NCI-H2171 treated with DMSO at 0.1 percent for 48 hours (cell line): Measurements from ENCODE around the gene ZNF827.

Experiments
- DNase-seq: peaks from one replicate; lab custom pipeline; 2025; lab: John Stamatoyannopoulos, UW

Gene ZNF827

GRCh38 chr4:145887241-145887991 is 51.2 kb downstream of the ZNF827 start:
- no peak for DNase-seq

GRCh38 chr4:145886871-145887240 is 51.8 kb downstream of the ZNF827 start:
- DNase-seq, result no peak

- DNase-seq, result no peak
These were observed 53.0 kb downstream of the ZNF827 start for GRCh38 chr4:145885666-145886065.

- no peak for DNase-seq
These were observed 53.8 kb downstream of the ZNF827 start for GRCh38 chr4:145884775-145885174.

- no peak for DNase-seq
These were observed 55.4 kb downstream of the ZNF827 start for GRCh38 chr4:145883101-145883694.

- no peak for DNase-seq
These were observed 56.0 kb downstream of the ZNF827 start for GRCh38 chr4:145882604-145883003.

GRCh38 chr4:145881989-145882388 is 56.6 kb downstream of the ZNF827 start:
- peak; percentile 82 for DNase-seq

- no peak for DNase-seq
These were observed 57.0 kb downstream of the ZNF827 start for GRCh38 chr4:145881576-145881975.

GRCh38 chr4:145880355-145880960 is 58.2 kb downstream of the ZNF827 start:
- DNase-seq, result no peak

- DNase-seq, result no peak
These were observed 59.0 kb downstream of the ZNF827 start for GRCh38 chr4:145879598-145879997.

GRCh38 chr4:145878501-145879435 is 59.9 kb downstream of the ZNF827 start:
- DNase-seq, result no peak

GRCh38 chr4:145876531-145877180 is 62.0 kb downstream of the ZNF827 start:
- no peak for DNase-seq

GRCh38 chr4:145873901-145874300 is 64.7 kb downstream of the ZNF827 start:
- no peak for DNase-seq

GRCh38 chr4:145871209-145871608 is 67.4 kb downstream of the ZNF827 start:
- no peak for DNase-seq

- no peak for DNase-seq
These were observed 68.2 kb downstream of the ZNF827 start for GRCh38 chr4:145870155-145871020.

- DNase-seq, result no peak
These were observed 69.8 kb downstream of the ZNF827 start for GRCh38 chr4:145868637-145869409.

- no peak for DNase-seq
These were observed 71.2 kb downstream of the ZNF827 start for GRCh38 chr4:145867406-145867805.

GRCh38 chr4:145866991-145867390 is 71.6 kb downstream of the ZNF827 start:
- no peak for DNase-seq

- DNase-seq, result no peak
These were observed 73.2 kb downstream of the ZNF827 start for GRCh38 chr4:145865274-145865941.
